ENCODE results near the gene B3GLCT. TPM values are rescaled to one million over a fixed set of nuclear protein-coding genes. Genes with fewer than 3 reads are reported as not detected.
A peak's percentile ranks its signal among the peaks of the same experiment; 100 is the strongest.

The B3GLCT gene
- total and polyA plus RNA-seq, 10 of the 15 experiments (the other 5 are each of a cell fraction or from before 2014, with no cell fraction given): 0.07 to 0.89 (median 0.25) TPM

GRCh38 chr13:31184981-31185645 is 14.7 kb upstream of the B3GLCT start:
- intact Hi-C loops (cut with micrococcal nuclease; ENCODE audit: unreplicated experiment): no loop called here
- Histone ChIP-seq H3K27me3 (replicated peaks in 1 of 2; ENCODE audit: control insufficient read depth in 2 of 2, insufficient read depth in 2 of 2, low read length in 1 of 2) (no peaks in the 10 kb centered on the region), H3K36me3 (ENCODE audit: control insufficient read depth in 2 of 2, insufficient read depth in 2 of 2, low read length in 1 of 2) (no peaks in the 10 kb centered on the region), H3K4me2 (ENCODE audit: control insufficient read depth, insufficient read depth) (no peak overlapping the region), H3K27ac (ENCODE audit: control insufficient read depth, insufficient read depth) (no peak overlapping the region), H3K4me3 (no peak overlapping the region), H2AFZ (ENCODE audit: control insufficient read depth, low read depth, low read length) (no peak overlapping the region), H3K4me1 (ENCODE audit: control insufficient read depth, insufficient read depth, low read length) (no peaks in the 10 kb centered on the region), H3K9ac (ENCODE audit: control insufficient read depth, insufficient read depth, low read length) (no peak overlapping the region), H3K79me2 (ENCODE audit: control insufficient read depth, insufficient read depth, low read length) (no peaks in the 10 kb centered on the region), H3K9me3 (replicated peaks; ENCODE audit: control insufficient read depth, insufficient read depth, low read length) (no peaks in the 10 kb centered on the region; the same call in 2 of the 3 replicates), H4K20me1 (ENCODE audit: control insufficient read depth, insufficient read depth) (no peaks in the 10 kb centered on the region)
- ChIA-PET POLR2A (no interaction called here), CTCF (no interaction called here), SMC1A (ENCODE audit: uncharacterized antibody, unreplicated experiment) (interaction anchor here (0.6 to 0.7 kb wide), 5 partner anchors 25 to 532 kb away, joined by 3 read pairs; no protein-coding TSS in a partner anchor), RAD21 (ENCODE audit: unreplicated experiment) (no interaction called here)
- no peak for DNase-seq (ENCODE audit: low read depth, low spot score)
- ATAC-seq: no peak
- in situ Hi-C loops (cut with MboI): no loop called here
- 31% methylated on average over 7 of the region's 7 CpGs for WGBS (ENCODE audit: insufficient coverage, insufficient replicate concordance, low lambda C conversion rate, missing lambda C conversion rate)
- no peak for TF ChIP-seq KLF5 (IDR thresholded peaks at IDR 0.05; ENCODE audit: partially characterized antibody)
- no peak for TF ChIP-seq MYB (IDR thresholded peaks at IDR 0.05; ENCODE audit: borderline replicate concordance, low read depth, low read length)
- BruUV-seq (replicated peaks): no TSS peak
- FAIRE-seq: no peak

- 75% methylated on average over 4 of the region's 4 CpGs for WGBS (ENCODE audit: insufficient coverage, insufficient replicate concordance, low lambda C conversion rate, missing lambda C conversion rate)
- H3K9me3 ChIP-seq (replicated peaks; ENCODE audit: control insufficient read depth, insufficient read depth, low read length): no peaks in the 10 kb centered on the region; the same call in 2 of the 3 replicates
- H3K9ac ChIP-seq (ENCODE audit: control insufficient read depth, insufficient read depth, low read length): no peak overlapping the region
- ChIA-PET POLR2A (no interaction called here), RAD21 (ENCODE audit: unreplicated experiment) (no interaction called here), CTCF (no interaction called here), SMC1A (ENCODE audit: uncharacterized antibody, unreplicated experiment) (no interaction called here)
- no peak overlapping the region for H2AFZ ChIP-seq (ENCODE audit: control insufficient read depth, low read depth, low read length)
- no peak for ATAC-seq
- no peaks in the 10 kb centered on the region for H4K20me1 ChIP-seq (ENCODE audit: control insufficient read depth, insufficient read depth)
- H3K27ac ChIP-seq (ENCODE audit: control insufficient read depth, insufficient read depth): no peak overlapping the region
- H3K4me3 ChIP-seq: no peak overlapping the region
- in situ Hi-C loops (cut with MboI): no loop called here
- DNase-seq (ENCODE audit: low read depth, low spot score): no peak
- no peak for FAIRE-seq
- intact Hi-C loops (cut with micrococcal nuclease; ENCODE audit: unreplicated experiment): no loop called here
- TF ChIP-seq ZNF622 (IDR thresholded peaks at IDR 0.05) (no peak), POU2F2 (IDR thresholded peaks at IDR 0.05; ENCODE audit: borderline replicate concordance, low read depth, low read length) (no peak), MYB (IDR thresholded peaks at IDR 0.05; ENCODE audit: borderline replicate concordance, low read depth, low read length) (no peak), NFYB (IDR thresholded peaks at IDR 0.05; ENCODE audit: insufficient read depth, low read depth, low read length) (0 out of 2 replicates have a peak, but pooled peaks have one; percentile 30), FOS (IDR thresholded peaks at IDR 0.05; ENCODE audit: borderline replicate concordance, extremely low read depth, insufficient read length) (no peak)
- TF ChIP-seq, protein P1, sequence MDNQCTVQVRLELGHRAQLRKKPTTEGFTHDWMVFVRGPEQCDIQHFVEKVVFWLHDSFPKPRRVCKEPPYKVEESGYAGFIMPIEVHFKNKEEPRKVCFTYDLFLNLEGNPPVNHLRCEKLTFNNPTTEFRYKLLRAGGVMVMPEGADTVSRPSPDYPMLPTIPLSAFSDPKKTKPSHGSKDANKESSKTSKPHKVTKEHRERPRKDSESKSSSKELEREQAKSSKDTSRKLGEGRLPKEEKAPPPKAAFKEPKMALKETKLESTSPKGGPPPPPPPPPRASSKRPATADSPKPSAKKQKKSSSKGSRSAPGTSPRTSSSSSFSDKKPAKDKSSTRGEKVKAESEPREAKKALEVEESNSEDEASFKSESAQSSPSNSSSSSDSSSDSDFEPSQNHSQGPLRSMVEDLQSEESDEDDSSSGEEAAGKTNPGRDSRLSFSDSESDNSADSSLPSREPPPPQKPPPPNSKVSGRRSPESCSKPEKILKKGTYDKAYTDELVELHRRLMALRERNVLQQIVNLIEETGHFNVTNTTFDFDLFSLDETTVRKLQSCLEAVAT (IDR thresholded peaks at IDR 0.05): no peak
- no peaks in the 10 kb centered on the region for H3K36me3 ChIP-seq (ENCODE audit: control insufficient read depth in 2 of 2, insufficient read depth in 2 of 2, low read length in 1 of 2)
- no peaks in the 10 kb centered on the region; a peak in 2 of 4 replicates for H3K27me3 ChIP-seq (replicated peaks in 1 of 2; ENCODE audit: control insufficient read depth in 2 of 2, insufficient read depth in 2 of 2, low read length in 1 of 2)
- no peak overlapping the region for H3K4me2 ChIP-seq (ENCODE audit: control insufficient read depth, insufficient read depth)
- BruUV-seq (replicated peaks): no TSS peak
- H3K4me1 ChIP-seq (ENCODE audit: control insufficient read depth, insufficient read depth, low read length): no peaks in the 10 kb centered on the region
- H3K79me2 ChIP-seq (ENCODE audit: control insufficient read depth, insufficient read depth, low read length): no peaks in the 10 kb centered on the region
These were observed 8.0 kb upstream of the B3GLCT start for GRCh38 chr13:31191748-31192147.
